GM12874 (cell line): Measurements from ENCODE around the gene XYLB.

Source experiments
- CTCF ChIP-seq: IDR thresholded peaks from 2 replicates; pipeline ENCODE4 v1.5.1; 2011; ENCODE audit warnings: low read depth, mild to moderate bottlenecking, control low read depth, low read length, moderate library complexity; ENCODE audit not compliant: insufficient read depth

Gene XYLB

GRCh38 chr3:38331257-38332022 lies 15.1 kb upstream of the XYLB start:
- no peak for TF ChIP-seq CTCF

GRCh38 chr3:38332201-38332600 lies 14.4 kb upstream of the XYLB start:
- no peak for TF ChIP-seq CTCF

- no peak for TF ChIP-seq CTCF
Observed at GRCh38 chr3:38334142-38335055, 12.2 kb upstream of the XYLB start.

GRCh38 chr3:38335263-38335662 lies 11.3 kb upstream of the XYLB start:
- TF ChIP-seq CTCF: no peak

GRCh38 chr3:38337703-38338102 lies 8.9 kb upstream of the XYLB start:
- TF ChIP-seq CTCF: no peak

GRCh38 chr3:38343797-38344594 lies 2.6 kb upstream of the XYLB start:
- TF ChIP-seq CTCF: no peak
